ENCODE data around the gene BTD. TPM values are rescaled to one million over a fixed set of nuclear protein-coding genes. Genes with fewer than 3 reads are reported as not detected.

Gene BTD
- total RNA-seq, 1 experiment from 2014 or later = 15.6 TPM

GRCh38 chr3:15656342-15656741, 54.8 kb downstream of the BTD start:
- intact Hi-C loops (cut with micrococcal nuclease; ENCODE audit: unreplicated experiment) = no loop called here
- H4K20me1 ChIP-seq (ENCODE audit: insufficient read depth) = no peaks in the 10 kb centered on the region
- no peak overlapping the region for H3K4me2 ChIP-seq
- no peak for DNase-seq
- H3K79me2 ChIP-seq (ENCODE audit: low read depth) = no peaks in the 10 kb centered on the region
- ChIA-PET POLR2A (ENCODE audit: unreplicated experiment) (no interaction called here), CTCF (no interaction called here)
- no peaks in the 10 kb centered on the region for H3K36me3 ChIP-seq (ENCODE audit: low read depth)
- H3F3A ChIP-seq (ENCODE audit: insufficient read depth, low read depth) = no peaks in the 10 kb centered on the region
- H3K9me3 ChIP-seq (ENCODE audit: insufficient read depth, low read depth) = peaks cover 25% of the 10 kb centered on the region
- TF ChIP-seq CTCF (conservative IDR thresholded peaks at IDR 0.05) = no peak
- TF ChIP-seq EZH2 (IDR thresholded peaks at IDR 0.05; ENCODE audit: low read depth) = no peak
- H2AFZ ChIP-seq = no peak overlapping the region
- no peaks in the 10 kb centered on the region for H3K4me1 ChIP-seq (replicated peaks; ENCODE audit: insufficient read depth)
- no peak overlapping the region for H3K4me3 ChIP-seq
- BruUV-seq (replicated peaks) = no TSS peak
- H3K27ac ChIP-seq = no peak overlapping the region
- H3K9me2 ChIP-seq (ENCODE audit: insufficient read depth) = no peaks in the 10 kb centered on the region
- H3K27me3 ChIP-seq (ENCODE audit: insufficient read depth, low read depth) = no peaks in the 10 kb centered on the region

GRCh38 chr3:15657016-15657415, 55.5 kb downstream of the BTD start:
- no peak for DNase-seq
- H4K20me1 ChIP-seq (ENCODE audit: insufficient read depth) = no peaks in the 10 kb centered on the region
- no peak overlapping the region for H3K4me3 ChIP-seq
- H3K4me2 ChIP-seq = no peak overlapping the region
- H3K9me3 ChIP-seq (ENCODE audit: insufficient read depth, low read depth) = peaks cover 25% of the 10 kb centered on the region
- H3K9me2 ChIP-seq (ENCODE audit: insufficient read depth) = no peaks in the 10 kb centered on the region
- no peaks in the 10 kb centered on the region for H3K27me3 ChIP-seq (ENCODE audit: insufficient read depth, low read depth)
- intact Hi-C loops (cut with micrococcal nuclease; ENCODE audit: unreplicated experiment) = no loop called here
- BruUV-seq (replicated peaks) = no TSS peak
- POLR2A ChIA-PET (ENCODE audit: unreplicated experiment) = no interaction called here
- no peaks in the 10 kb centered on the region for H3K4me1 ChIP-seq (replicated peaks; ENCODE audit: insufficient read depth)
- no peak overlapping the region for H3K27ac ChIP-seq
- no peaks in the 10 kb centered on the region for H3K79me2 ChIP-seq (ENCODE audit: low read depth)
- TF ChIP-seq EZH2 (IDR thresholded peaks at IDR 0.05; ENCODE audit: low read depth) (no peak), CTCF (conservative IDR thresholded peaks at IDR 0.05) (no peak)
- H2AFZ ChIP-seq = no peak overlapping the region
- no peaks in the 10 kb centered on the region for H3K36me3 ChIP-seq (ENCODE audit: low read depth)
- CTCF ChIA-PET = no interaction called here
- H3F3A ChIP-seq (ENCODE audit: insufficient read depth, low read depth) = no peaks in the 10 kb centered on the region

- ChIA-PET POLR2A (ENCODE audit: unreplicated experiment) (no interaction called here), CTCF (no interaction called here)
- Histone ChIP-seq H3K4me1 (replicated peaks; ENCODE audit: insufficient read depth) (no peaks in the 10 kb centered on the region), H3K4me3 (no peak overlapping the region), H4K20me1 (ENCODE audit: insufficient read depth) (no peaks in the 10 kb centered on the region), H3K4me2 (no peak overlapping the region), H3K27ac (no peak overlapping the region), H3F3A (ENCODE audit: insufficient read depth, low read depth) (0 out of 2 replicates have a peak, but pooled peaks cover 10% of the 10 kb centered on the region), H3K27me3 (ENCODE audit: insufficient read depth, low read depth) (no peaks in the 10 kb centered on the region), H3K36me3 (ENCODE audit: low read depth) (no peaks in the 10 kb centered on the region), H2AFZ (no peak overlapping the region), H3K79me2 (ENCODE audit: low read depth) (no peaks in the 10 kb centered on the region), H3K9me2 (ENCODE audit: insufficient read depth) (no peaks in the 10 kb centered on the region), H3K9me3 (ENCODE audit: insufficient read depth, low read depth) (peaks cover 37% of the 10 kb centered on the region)
- TF ChIP-seq CTCF (conservative IDR thresholded peaks at IDR 0.05) (no peak), EZH2 (IDR thresholded peaks at IDR 0.05; ENCODE audit: low read depth) (no peak)
- intact Hi-C loops (cut with micrococcal nuclease; ENCODE audit: unreplicated experiment) = no loop called here
- no TSS peak for BruUV-seq (replicated peaks)
- no peak for DNase-seq
Observed at GRCh38 chr3:15659254-15659975, 57.9 kb downstream of the BTD start.
